Psoas muscle (tissue), 8 donors: ENCODE data around the gene PRM1. TPM values are rescaled to one million over a fixed set of nuclear protein-coding genes. Genes with fewer than 3 reads are reported as not detected.

ENCODE experiments used
- ATAC-seq, 4 donors: fragments of 200-7000 bp; cut with Tn5 transposase; one replicate each; pipeline ENCODE4 v1.9.1; 2020; ENCODE audit warnings: moderate library complexity in 3 of 4, mild to moderate bottlenecking in 2 of 4
- DNase-seq, 2 donors: peaks; one replicate each; pipeline ENCODE4 v3.0.0-alpha.2; 2020
- H3K27ac ChIP-seq: fragments of 200-600 bp; one replicate; pipeline ENCODE4 v1.8.0; 2022
- H3K27me3 ChIP-seq, 3 donors: fragments of 200-600 bp in 1 of 3; one replicate each; pipeline versions ENCODE4 v1.6.1 to v1.8.0; 2013 to 2022; ENCODE audit warnings: low read length in 2 of 3, mild to moderate bottlenecking in 2 of 3, moderate library complexity in 1 of 3; ENCODE audit not compliant: insufficient read depth in 3 of 3
- H3K36me3 ChIP-seq, 2 donors: fragments of 200-600 bp in 1 of 2; one replicate each; pipeline versions ENCODE4 v1.6.1 to v1.8.0; 2013 to 2022; ENCODE audit warnings: low read depth in 1 of 2, mild to moderate bottlenecking in 1 of 2, moderate library complexity in 1 of 2; ENCODE audit not compliant: insufficient read depth in 1 of 2
- H3K4me1 ChIP-seq: fragments of 200-600 bp; one replicate; pipeline ENCODE4 v1.8.0; 2022
- H3K4me3 ChIP-seq: fragments of 200-600 bp; one replicate; pipeline ENCODE4 v1.8.0; 2022; ENCODE audit warnings: mild to moderate bottlenecking
- H3K9me3 ChIP-seq: fragments of 200-600 bp; one replicate; pipeline ENCODE4 v1.8.0; 2022
- WGBS, 3 donors: extraction: QIAGEN DNeasy Blood & Tissue Kit; methylation state at CpG; one replicate each; pipeline versions ENCODE4 v1.1.6 to v1.1.7; 2013; 5-methylcytosine and 5-hydroxymethylcytosine counted together
- intact Hi-C, 2 donors: fragments of 100-400 bp; cut with DNase I; formaldehyde crosslinking; loops; one replicate each; pipeline versions ENCODE4 v1.11.0 to v1.14.2; 2022
- polyA plus RNA-seq, 3 donors: library from polyadenylated mRNA; stranded (reverse); fragments of 200-250 nt; gene quantifications; one replicate each; pipeline ENCODE4 v1.2.3, GENCODE V29; 2013
- total RNA-seq, 4 donors: library from RNA; stranded (reverse); fragmentation: NEBNext Ultra II Directional in 2 of 4; extraction: Animal tissue kit (Norgen Biotek cat#: 25700) in 2 of 4; gene quantifications; one replicate each; pipeline versions ENCODE4 v1.2.1 to v1.2.4, GENCODE V29; 2021 to 2023
- TF ChIP-seq, protein P1 (sequence below): fragments of 200-600 bp; IDR thresholded peaks from one replicate; pipeline ENCODE4 v1.8.0; 2022; ENCODE audit warnings: antibody characterized with exemption
- donor health status: healthy with polysubstance abuse.
- donor health status: DM: no; HTN: no; CAD: no; lungs with moderate emphysema.
- donor health status: Bipolar disorder and iron deficiency.
- donor health status: healthy.
- donor health status: DM: yes; HTN: yes; CAD: no.
- donor health status: DM: no; HTN: no; CAD: no.
- donor health status: DM: no; HTN: no; CAD: no.
- donor health status: DM: yes; HTN: yes; CAD: no.

The PRM1 gene
- total and polyA plus RNA-seq, 7 donors = not detected

DNA sequence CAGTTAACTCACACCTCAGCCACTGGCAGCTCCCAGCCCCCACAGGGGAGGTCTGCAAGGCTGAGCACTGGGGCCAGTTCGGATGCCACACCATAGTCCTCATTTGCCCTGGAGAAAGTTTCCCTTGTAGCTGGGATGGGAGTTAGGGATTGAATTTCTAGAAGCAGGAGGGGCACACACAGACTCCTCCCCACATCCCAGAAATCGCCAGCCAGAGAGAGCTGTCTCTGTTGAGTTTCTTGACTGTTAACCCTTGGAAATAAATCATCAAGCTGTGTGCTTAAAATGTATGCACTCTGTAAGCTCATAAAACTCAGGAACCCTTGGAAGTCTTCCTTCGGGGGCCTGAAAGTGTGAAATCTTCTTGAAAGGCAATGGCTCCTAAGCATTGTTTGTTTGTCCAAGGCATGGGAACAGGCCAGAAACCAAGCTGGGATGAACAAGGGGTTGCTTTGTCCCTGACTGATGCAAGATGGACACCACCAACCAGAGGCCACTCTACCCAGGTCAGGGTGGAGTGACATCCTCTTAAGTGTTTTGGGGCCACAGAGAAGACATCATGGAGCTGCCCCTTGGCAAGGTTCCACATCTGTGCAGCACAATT is 7.3 kb downstream of the PRM1 start:
- no peaks in the 10 kb centered on the region for H3K4me1 ChIP-seq
- intact Hi-C loops = no loop called here
- H3K36me3 ChIP-seq = no peaks in the 10 kb centered on the region
- H3K9me3 ChIP-seq = no peaks in the 10 kb centered on the region
- no peaks in the 10 kb centered on the region for H3K27me3 ChIP-seq
- DNase-seq (no peak), ATAC-seq (no peak)
- H3K4me3 ChIP-seq = no peak overlapping the region
- TF ChIP-seq, protein P1, sequence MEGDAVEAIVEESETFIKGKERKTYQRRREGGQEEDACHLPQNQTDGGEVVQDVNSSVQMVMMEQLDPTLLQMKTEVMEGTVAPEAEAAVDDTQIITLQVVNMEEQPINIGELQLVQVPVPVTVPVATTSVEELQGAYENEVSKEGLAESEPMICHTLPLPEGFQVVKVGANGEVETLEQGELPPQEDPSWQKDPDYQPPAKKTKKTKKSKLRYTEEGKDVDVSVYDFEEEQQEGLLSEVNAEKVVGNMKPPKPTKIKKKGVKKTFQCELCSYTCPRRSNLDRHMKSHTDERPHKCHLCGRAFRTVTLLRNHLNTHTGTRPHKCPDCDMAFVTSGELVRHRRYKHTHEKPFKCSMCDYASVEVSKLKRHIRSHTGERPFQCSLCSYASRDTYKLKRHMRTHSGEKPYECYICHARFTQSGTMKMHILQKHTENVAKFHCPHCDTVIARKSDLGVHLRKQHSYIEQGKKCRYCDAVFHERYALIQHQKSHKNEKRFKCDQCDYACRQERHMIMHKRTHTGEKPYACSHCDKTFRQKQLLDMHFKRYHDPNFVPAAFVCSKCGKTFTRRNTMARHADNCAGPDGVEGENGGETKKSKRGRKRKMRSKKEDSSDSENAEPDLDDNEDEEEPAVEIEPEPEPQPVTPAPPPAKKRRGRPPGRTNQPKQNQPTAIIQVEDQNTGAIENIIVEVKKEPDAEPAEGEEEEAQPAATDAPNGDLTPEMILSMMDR = no peak
- H3K27ac ChIP-seq = no peak overlapping the region
- WGBS, 3 donors = 52 to 55% (median 54%) methylated on average over 3 of the region's 3 CpGs

DNA sequence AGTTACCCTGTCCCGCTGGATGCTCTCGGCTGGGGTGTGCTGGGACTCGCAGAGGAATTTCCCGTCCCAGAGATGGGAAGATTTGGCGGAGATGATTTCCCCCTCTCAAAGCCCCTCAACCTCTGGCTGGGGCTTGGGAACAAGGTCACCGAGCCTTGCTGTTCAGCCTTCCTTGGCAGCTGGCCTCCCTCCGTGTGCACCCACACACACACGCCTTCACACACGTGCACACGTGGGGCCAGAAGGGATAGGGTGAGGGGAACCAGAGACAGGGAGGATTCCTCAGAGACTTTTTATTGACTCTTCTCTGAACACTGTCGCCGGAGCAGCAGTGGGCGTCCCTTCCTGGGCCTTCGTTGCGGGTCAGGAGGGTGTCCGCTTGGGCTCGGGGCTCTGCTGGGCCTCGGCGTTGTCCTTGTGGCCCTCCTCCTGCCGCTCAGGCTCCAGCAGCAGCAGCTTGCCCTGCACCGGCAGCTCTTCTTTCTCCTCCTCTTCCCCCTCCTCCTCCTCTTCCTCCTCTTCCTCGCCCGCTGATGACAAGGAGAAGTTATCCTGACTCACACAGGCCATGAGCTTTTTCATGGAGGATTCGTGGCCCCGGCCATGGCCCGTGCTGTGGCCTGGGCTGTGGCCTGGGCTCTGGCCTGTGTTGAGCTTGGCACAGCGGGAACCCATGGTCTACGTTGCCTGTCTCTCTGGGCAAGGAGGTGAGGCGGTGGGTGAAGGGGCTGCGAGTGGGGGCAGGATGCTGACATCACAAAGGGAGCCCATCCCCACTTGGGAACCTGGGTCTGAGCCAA is 8.0 kb downstream of the PRM1 start, which contains the start of gene PRM3:
Gene PRM3, minus strand, starts transcription at position 709 of the 800 bp plus-strand sequence. Its CDS starts 34 bp downstream, at position 675.
- ATAC-seq (no peak), DNase-seq (no peak)
- no peak within 1 kb of the TSS for H3K27ac ChIP-seq
- TF ChIP-seq, protein P1 = no peak
- H3K36me3 ChIP-seq = no peaks in the 10 kb centered on the region
- H3K4me1 ChIP-seq = no peaks in the 10 kb centered on the region
- H3K27me3 ChIP-seq = no peaks in the 10 kb centered on the region
- no peak within 1 kb of the TSS for H3K4me3 ChIP-seq
- no peaks in the 10 kb centered on the region for H3K9me3 ChIP-seq
- intact Hi-C loops = no loop called here
- 72 to 77% (median 74%) methylated on average over 30 of the region's 30 CpGs for WGBS, 3 donors

DNA sequence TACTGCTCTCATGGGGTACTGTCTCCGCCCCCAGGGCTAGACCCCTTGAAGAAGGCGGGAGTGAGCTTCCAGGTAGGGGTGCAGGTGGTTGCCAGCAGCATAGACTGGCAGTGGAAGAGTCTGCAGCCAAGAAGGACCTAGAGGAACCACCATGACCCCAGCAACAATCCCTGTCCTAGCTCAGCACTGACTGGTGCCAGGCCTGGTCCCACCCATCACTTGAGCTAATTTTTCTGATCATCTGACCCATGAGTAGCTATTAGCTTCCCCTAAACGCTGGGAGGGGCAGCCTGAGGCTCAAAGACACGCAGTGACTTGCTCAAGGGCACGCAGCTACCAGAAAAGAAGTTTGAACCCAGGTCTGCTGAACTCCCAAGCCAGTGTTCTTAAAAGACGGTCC is 8.6 kb downstream of the PRM1 start:
- H3K4me1 ChIP-seq = no peaks in the 10 kb centered on the region
- ATAC-seq (no peak), DNase-seq (no peak)
- H3K4me3 ChIP-seq = no peak overlapping the region
- no peaks in the 10 kb centered on the region for H3K9me3 ChIP-seq
- no peak overlapping the region for H3K27ac ChIP-seq
- intact Hi-C loops = no loop called here
- TF ChIP-seq, protein P1 = no peak
- H3K27me3 ChIP-seq = no peaks in the 10 kb centered on the region
- WGBS, 3 donors = 84 to 92% (median 88%) methylated on average over 6 of the region's 6 CpGs
- H3K36me3 ChIP-seq = no peaks in the 10 kb centered on the region

DNA sequence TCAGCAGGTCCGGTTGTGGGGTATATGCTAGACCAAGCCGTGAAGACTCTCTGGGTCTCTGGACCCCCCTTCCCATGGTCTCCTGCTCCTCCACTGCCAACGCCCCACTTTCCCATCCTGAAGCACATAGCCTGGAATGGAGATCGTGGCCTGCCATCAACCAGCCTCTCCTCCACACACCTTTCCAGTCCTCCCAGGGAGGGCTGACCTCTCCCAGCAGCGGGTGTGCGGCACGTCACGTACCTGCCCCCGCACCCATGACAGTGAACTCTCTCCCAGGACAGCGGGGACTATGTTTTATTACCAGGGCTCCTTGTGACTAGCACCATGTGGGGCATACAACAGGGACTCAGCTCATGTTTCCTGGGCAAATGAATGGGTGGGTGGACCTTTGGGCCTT is 9.5 kb downstream of the PRM1 start:
- no peaks in the 10 kb centered on the region for H3K4me1 ChIP-seq
- WGBS, 3 donors = 92 to 94% (median 92%) methylated on average over 10 of the region's 10 CpGs
- H3K9me3 ChIP-seq = no peaks in the 10 kb centered on the region
- H3K27ac ChIP-seq = no peak overlapping the region
- TF ChIP-seq, protein P1 = no peak
- intact Hi-C loops = no loop called here
- no peaks in the 10 kb centered on the region for H3K36me3 ChIP-seq
- H3K4me3 ChIP-seq = no peak overlapping the region
- DNase-seq (no peak), ATAC-seq (no peak)
- H3K27me3 ChIP-seq = no peaks in the 10 kb centered on the region
